ENCODE measurements around the gene ALAD. TPM values are rescaled to one million over a fixed set of nuclear protein-coding genes. Genes with fewer than 3 reads are reported as not detected.

The ALAD gene
- total RNA-seq, 1 donor from 2014 or later, result 26.2 TPM

DNA sequence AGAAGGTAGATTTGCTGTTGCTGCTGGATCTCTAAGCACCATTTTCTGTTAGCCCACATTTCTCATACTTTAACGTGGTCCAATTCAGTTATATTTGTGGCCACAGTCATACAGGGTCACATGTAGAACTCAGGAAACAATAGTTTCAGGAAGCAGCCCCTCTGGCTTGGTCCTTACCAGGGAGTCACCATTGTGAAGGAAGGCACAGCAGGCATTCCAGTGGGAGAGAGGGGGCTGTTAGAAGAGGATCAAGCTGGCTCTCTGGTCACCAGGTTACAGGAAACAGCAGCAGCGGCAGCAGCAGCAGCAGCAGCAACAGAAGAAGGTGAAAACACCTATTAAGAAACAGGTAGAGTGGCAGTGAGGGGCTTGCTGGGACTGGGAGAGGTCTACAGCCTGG, 24.0 kb upstream of the ALAD start:
- no peak overlapping the region for H3K4me3 Mint-ChIP-seq (ENCODE audit: unreplicated experiment)
- no peaks in the 10 kb centered on the region for H3K36me3 Mint-ChIP-seq (ENCODE audit: unreplicated experiment)
- no peak overlapping the region for H3K27ac Mint-ChIP-seq (ENCODE audit: unreplicated experiment)
- H3K27me3 Mint-ChIP-seq (ENCODE audit: unreplicated experiment), result peaks cover 16% of the 10 kb centered on the region
- no peaks in the 10 kb centered on the region for H3K9me3 Mint-ChIP-seq (ENCODE audit: unreplicated experiment)
- DNase-seq (ENCODE audit: extremely low spot score, unreplicated experiment), result no peak
- TF ChIP-seq CTCF (IDR thresholded peaks at IDR 0.05), result no peak
- H3K4me1 Mint-ChIP-seq (ENCODE audit: unreplicated experiment), result peaks cover 11% of the 10 kb centered on the region

- no peak for TF ChIP-seq CTCF (IDR thresholded peaks at IDR 0.05)
These were observed 20.6 kb upstream of the ALAD start for GRCh38 chr9:113421726-113422125.

DNA sequence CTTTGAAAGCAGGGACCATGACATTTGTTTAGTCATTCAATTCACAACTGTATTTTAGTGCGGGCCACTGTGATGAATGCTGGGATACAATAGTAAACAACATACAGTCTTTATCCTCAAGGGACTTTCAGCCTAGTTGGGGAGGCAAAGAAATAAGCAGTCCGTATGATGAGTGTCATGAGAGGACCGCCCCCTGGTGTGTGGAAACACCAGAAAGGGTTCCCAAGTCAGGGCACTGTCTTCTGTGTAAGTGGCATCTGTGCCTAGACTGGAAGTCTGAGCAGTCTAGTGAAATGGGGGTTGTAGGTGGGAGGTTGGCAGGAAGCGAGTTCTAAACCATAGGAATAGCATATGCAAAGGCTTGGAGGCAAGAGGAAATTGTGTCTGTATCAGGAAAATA, 16.3 kb upstream of the ALAD start:
- DNase-seq (ENCODE audit: extremely low spot score, unreplicated experiment), result no peak
- Mint-ChIP-seq H3K36me3 (ENCODE audit: unreplicated experiment) (no peaks in the 10 kb centered on the region), H3K27me3 (ENCODE audit: unreplicated experiment) (no peaks in the 10 kb centered on the region), H3K27ac (ENCODE audit: unreplicated experiment) (no peak overlapping the region), H3K4me1 (ENCODE audit: unreplicated experiment) (peaks cover 4% of the 10 kb centered on the region), H3K4me3 (ENCODE audit: unreplicated experiment) (no peak overlapping the region), H3K9me3 (ENCODE audit: unreplicated experiment) (no peaks in the 10 kb centered on the region)
- no peak for TF ChIP-seq CTCF (IDR thresholded peaks at IDR 0.05)

More at GRCh38 chr9:113421726-113422125, 20.6 kb upstream of the ALAD start:
- Mint-ChIP-seq H3K27ac (ENCODE audit: unreplicated experiment) (no peak overlapping the region), H3K4me3 (ENCODE audit: unreplicated experiment) (no peak overlapping the region), H3K9me3 (ENCODE audit: unreplicated experiment) (no peaks in the 10 kb centered on the region), H3K36me3 (ENCODE audit: unreplicated experiment) (no peaks in the 10 kb centered on the region), H3K4me1 (ENCODE audit: unreplicated experiment) (peaks cover 11% of the 10 kb centered on the region), H3K27me3 (ENCODE audit: unreplicated experiment) (peaks cover 13% of the 10 kb centered on the region)
- no peak for DNase-seq (ENCODE audit: extremely low spot score, unreplicated experiment)

- no peaks in the 10 kb centered on the region for H3K9me3 Mint-ChIP-seq (ENCODE audit: unreplicated experiment)
- H3K4me1 Mint-ChIP-seq (ENCODE audit: unreplicated experiment), result peaks cover 2% of the 10 kb centered on the region
- H3K27me3 Mint-ChIP-seq (ENCODE audit: unreplicated experiment), result no peaks in the 10 kb centered on the region
- H3K27ac Mint-ChIP-seq (ENCODE audit: unreplicated experiment), result no peak overlapping the region
- no peak overlapping the region for H3K4me3 Mint-ChIP-seq (ENCODE audit: unreplicated experiment)
- TF ChIP-seq CTCF (IDR thresholded peaks at IDR 0.05), result no peak
- no peaks in the 10 kb centered on the region for H3K36me3 Mint-ChIP-seq (ENCODE audit: unreplicated experiment)
- no peak for DNase-seq (ENCODE audit: extremely low spot score, unreplicated experiment)
These were observed 15.2 kb upstream of the ALAD start for GRCh38 chr9:113416149-113416721.

DNA sequence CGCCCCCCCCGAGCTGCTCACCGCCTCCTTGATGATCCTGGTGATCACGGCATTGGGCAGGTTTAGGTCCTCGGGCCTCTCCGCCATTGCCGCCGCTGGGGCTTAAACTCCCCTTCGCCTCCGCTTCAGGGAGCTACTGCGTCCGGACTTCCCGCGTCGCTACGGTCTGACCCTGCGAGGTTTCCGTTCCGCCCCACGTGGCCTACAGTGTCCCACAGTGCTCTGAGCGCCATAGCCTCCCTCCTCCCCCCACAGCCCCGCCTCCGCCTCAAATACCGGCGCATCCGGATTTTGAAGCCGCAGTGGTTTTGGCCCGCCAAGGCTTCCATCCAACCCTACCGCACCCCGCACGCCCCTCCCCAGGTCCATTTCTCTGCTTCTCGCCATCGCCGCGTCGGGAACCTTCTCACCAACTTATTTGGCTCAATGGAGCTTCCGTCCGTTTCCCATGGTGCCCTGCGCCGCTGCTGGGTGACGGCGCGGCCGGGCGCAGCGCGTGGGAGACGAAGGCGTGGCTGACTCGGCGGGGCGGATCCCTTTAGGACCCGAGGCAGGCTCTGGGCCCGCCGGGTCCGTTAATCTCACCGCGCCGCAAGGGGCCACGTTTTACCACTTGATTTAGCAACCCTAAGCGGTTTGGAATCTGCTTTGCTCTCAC, 9.3 kb upstream of the ALAD start, which contains the start of the genes C9orf43 and POLE3:
C9orf43 (plus strand) TSS at position 541 of the 658 bp plus-strand sequence. CDS start 2,747 bp downstream, outside the sequence.
POLE3 (minus strand) TSS at position 469 of the 658 bp plus-strand sequence; CDS start at position 87, 382 bp downstream.
- DNase-seq (ENCODE audit: extremely low spot score, unreplicated experiment), result peak; percentile 97
- Mint-ChIP-seq H3K4me3 (ENCODE audit: unreplicated experiment) (peak within 1 kb of the TSS; percentile 99), H3K4me1 (ENCODE audit: unreplicated experiment) (peaks cover 19% of the 10 kb centered on the region), H3K27me3 (ENCODE audit: unreplicated experiment) (no peaks in the 10 kb centered on the region), H3K27ac (ENCODE audit: unreplicated experiment) (peak within 1 kb of the TSS; percentile 100), H3K36me3 (ENCODE audit: unreplicated experiment) (peaks cover 11% of the 10 kb centered on the region), H3K9me3 (ENCODE audit: unreplicated experiment) (no peaks in the 10 kb centered on the region)
- peak; percentile 8 for TF ChIP-seq CTCF (IDR thresholded peaks at IDR 0.05)
